GM21367 (cell line): ENCODE results near the gene FAAP100.

Experiments used
- ATAC-seq: cut with Tn5 transposase; IDR thresholded peaks from one replicate; pipeline ENCODE4 v1.9.1; 2021; ENCODE audit not compliant: unreplicated experiment

The FAAP100 gene

GRCh38 chr17:81527591-81528383, 24.4 kb downstream of the FAAP100 start, which contains the start of gene FSCN2:
Gene FSCN2 (plus strand): TSS chr17:81528377. CDS start chr17:81528532, 155 bp downstream.
- no peak for ATAC-seq

- ATAC-seq = no peak
Measured at GRCh38 chr17:81526662-81527571, 25.2 kb downstream of the FAAP100 start.

- no peak for ATAC-seq
Measured at GRCh38 chr17:81524865-81525159, 27.3 kb downstream of the FAAP100 start.

GRCh38 chr17:81524039-81524864, 27.9 kb downstream of the FAAP100 start:
- ATAC-seq = no peak

- ATAC-seq = no peak
Measured at GRCh38 chr17:81523402-81524038, 28.6 kb downstream of the FAAP100 start.

- no peak for ATAC-seq
Measured at GRCh38 chr17:81522491-81523401, 29.4 kb downstream of the FAAP100 start.

- ATAC-seq = no peak
Measured at GRCh38 chr17:81520021-81520901, 31.9 kb downstream of the FAAP100 start.

GRCh38 chr17:81519284-81520020, 32.7 kb downstream of the FAAP100 start:
- no peak for ATAC-seq

- ATAC-seq = no peak
Measured at GRCh38 chr17:81518785-81519283, 33.3 kb downstream of the FAAP100 start.

- no peak for ATAC-seq
Measured at GRCh38 chr17:81518113-81518784, 33.9 kb downstream of the FAAP100 start.

- no peak for ATAC-seq
Measured at GRCh38 chr17:81517339-81518112, 34.6 kb downstream of the FAAP100 start.

- ATAC-seq = no peak
Measured at GRCh38 chr17:81517009-81517338, 35.2 kb downstream of the FAAP100 start.

GRCh38 chr17:81516439-81516838, 35.7 kb downstream of the FAAP100 start:
- ATAC-seq = no peak

GRCh38 chr17:81515530-81516041, 36.6 kb downstream of the FAAP100 start:
- no peak for ATAC-seq

- ATAC-seq = peak; percentile 16
Measured at GRCh38 chr17:81514739-81515529, 37.2 kb downstream of the FAAP100 start.

- ATAC-seq = no peak
Measured at GRCh38 chr17:81514489-81514738, 37.7 kb downstream of the FAAP100 start.
